Rectal smooth muscle tissue (tissue), 1 donor: Measurements from ENCODE around the gene ACTR3C.
"Not testable (repeated sequence)": the region's sequence is repeated elsewhere in the genome, so short reads cannot be mapped to it uniquely, and the experiment has no call there.

ENCODE experiments used
- H3K27ac ChIP-seq: one replicate; pipeline ENCODE4 v1.7.0; 2013; ENCODE audit warnings: low read depth, low read length, inconsistent platforms
- H3K27me3 ChIP-seq: one replicate; pipeline ENCODE4 v1.7.0; 2013; ENCODE audit warnings: low read length; ENCODE audit not compliant: control insufficient read depth, insufficient read depth
- H3K36me3 ChIP-seq: one replicate; pipeline ENCODE4 v1.7.0; 2013; ENCODE audit warnings: low read length; ENCODE audit not compliant: control insufficient read depth, insufficient read depth
- H3K4me1 ChIP-seq: one replicate; pipeline ENCODE4 v1.7.0; 2013; ENCODE audit warnings: low read length; ENCODE audit not compliant: control insufficient read depth, insufficient read depth
- H3K4me3 ChIP-seq: one replicate; pipeline ENCODE4 v1.7.0; 2013; ENCODE audit warnings: low read length
- H3K9ac ChIP-seq: one replicate; pipeline ENCODE4 v1.7.0; 2013; ENCODE audit warnings: low read length

Gene ACTR3C

GRCh38 chr7:150312649-150313366, 10.5 kb downstream of the ACTR3C start:
- not testable (repeated sequence) for H3K27ac ChIP-seq, H3K9ac ChIP-seq, H3K4me1 ChIP-seq, H3K27me3 ChIP-seq, H3K36me3 ChIP-seq, H3K4me3 ChIP-seq

- Histone ChIP-seq H3K36me3 (no peaks in the 10 kb centered on the region), H3K4me3 (no peak overlapping the region), H3K27me3 (no peaks in the 10 kb centered on the region), H3K4me1 (no peaks in the 10 kb centered on the region), H3K9ac (no peak overlapping the region), H3K27ac (no peak overlapping the region)
These were observed 11.6 kb downstream of the ACTR3C start for GRCh38 chr7:150311711-150312110.

- H3K27me3 ChIP-seq: no peaks in the 10 kb centered on the region
- no peak overlapping the region for H3K27ac ChIP-seq
- no peaks in the 10 kb centered on the region for H3K4me1 ChIP-seq
- no peak overlapping the region for H3K9ac ChIP-seq
- no peaks in the 10 kb centered on the region for H3K36me3 ChIP-seq
- no peak overlapping the region for H3K4me3 ChIP-seq
These were observed 12.2 kb downstream of the ACTR3C start for GRCh38 chr7:150311146-150311545.

- Histone ChIP-seq H3K27ac (no peak overlapping the region), H3K9ac (no peak overlapping the region), H3K4me1 (no peaks in the 10 kb centered on the region)
These were observed 14.8 kb downstream of the ACTR3C start for GRCh38 chr7:150308575-150308974.

GRCh38 chr7:150307904-150308303, 15.4 kb downstream of the ACTR3C start:
- no peaks in the 10 kb centered on the region for H3K4me1 ChIP-seq
- H3K27ac ChIP-seq: no peak overlapping the region
- no peak overlapping the region for H3K9ac ChIP-seq
- no peak overlapping the region for H3K4me3 ChIP-seq
- no peaks in the 10 kb centered on the region for H3K27me3 ChIP-seq
- no peaks in the 10 kb centered on the region for H3K36me3 ChIP-seq

More at GRCh38 chr7:150308575-150308974, 14.8 kb downstream of the ACTR3C start:
- H3K4me3 ChIP-seq: no peak overlapping the region
- no peaks in the 10 kb centered on the region for H3K36me3 ChIP-seq
- no peaks in the 10 kb centered on the region for H3K27me3 ChIP-seq

GRCh38 chr7:150307129-150307528, 16.2 kb downstream of the ACTR3C start:
- no peaks in the 10 kb centered on the region for H3K36me3 ChIP-seq
- H3K27ac ChIP-seq: no peak overlapping the region
- no peak overlapping the region for H3K9ac ChIP-seq
- H3K27me3 ChIP-seq: no peaks in the 10 kb centered on the region
- no peaks in the 10 kb centered on the region for H3K4me1 ChIP-seq
- no peak overlapping the region for H3K4me3 ChIP-seq

- not testable (repeated sequence) for H3K27ac ChIP-seq, H3K9ac ChIP-seq, H3K27me3 ChIP-seq, H3K4me3 ChIP-seq, H3K36me3 ChIP-seq, H3K4me1 ChIP-seq
These were observed 17.0 kb downstream of the ACTR3C start for GRCh38 chr7:150306377-150306776.

- H3K36me3 ChIP-seq, H3K9ac ChIP-seq, H3K4me3 ChIP-seq, H3K4me1 ChIP-seq, H3K27ac ChIP-seq, H3K27me3 ChIP-seq: not testable (repeated sequence)
These were observed 17.5 kb downstream of the ACTR3C start for GRCh38 chr7:150305903-150306284.

GRCh38 chr7:150305259-150305902, 18.0 kb downstream of the ACTR3C start:
- H3K9ac ChIP-seq, H3K4me1 ChIP-seq, H3K27me3 ChIP-seq, H3K36me3 ChIP-seq, H3K27ac ChIP-seq, H3K4me3 ChIP-seq: not testable (repeated sequence)

- H3K36me3 ChIP-seq, H3K4me3 ChIP-seq, H3K4me1 ChIP-seq, H3K27ac ChIP-seq, H3K9ac ChIP-seq, H3K27me3 ChIP-seq: not testable (repeated sequence)
These were observed 18.7 kb downstream of the ACTR3C start for GRCh38 chr7:150304499-150305258.

- not testable (repeated sequence) for H3K27me3 ChIP-seq, H3K27ac ChIP-seq, H3K36me3 ChIP-seq, H3K4me3 ChIP-seq, H3K4me1 ChIP-seq, H3K9ac ChIP-seq
These were observed 20.4 kb downstream of the ACTR3C start for GRCh38 chr7:150302908-150303310.

GRCh38 chr7:150297978-150298377, 25.4 kb downstream of the ACTR3C start:
- H3K27me3 ChIP-seq, H3K36me3 ChIP-seq, H3K9ac ChIP-seq, H3K4me3 ChIP-seq, H3K4me1 ChIP-seq, H3K27ac ChIP-seq: not testable (repeated sequence)
